Breast epithelium (tissue), 4 donors: Measurements from ENCODE around the gene MTF2. TPM values are rescaled to one million over a fixed set of nuclear protein-coding genes. Genes with fewer than 3 reads are reported as not detected.

Source experiments
- DNase-seq, 2 donors: peaks; one replicate each; pipeline ENCODE4 v3.0.0-alpha.2; 2019; ENCODE audit warnings: low spot score in 2 of 2
- H3K27ac ChIP-seq, 2 donors: fragments of 200-600 bp; sonication (generic) in 1 of 2; one replicate each; pipeline ENCODE4 v1.5.1; 2016 to 2019; ENCODE audit warnings: mild to moderate bottlenecking in 1 of 2
- H3K27me3 ChIP-seq, 2 donors: fragments of 200-600 bp; sonication (generic) in 1 of 2; one replicate each; pipeline versions ENCODE4 v1.5.1 to v1.6.0; 2017 to 2019; ENCODE audit warnings: control low read depth in 1 of 2, mild to moderate bottlenecking in 1 of 2
- H3K36me3 ChIP-seq: fragments of 200-600 bp; one replicate; pipeline ENCODE4 v1.5.1; 2019
- H3K4me1 ChIP-seq, 2 donors: fragments of 200-600 bp; sonication (generic); one replicate each; pipeline ENCODE4 v1.5.1; 2016 to 2019; ENCODE audit warnings: control low read depth in 1 of 2
- H3K4me3 ChIP-seq, 3 donors: fragments of 200-600 bp; sonication (generic); 1 replicate in 2 of 3; 2 replicates in 1 of 3; pipeline ENCODE4 v1.5.1; 2016 to 2019; ENCODE audit warnings: mild to moderate bottlenecking in 3 of 3, moderate library complexity in 2 of 3
- H3K9me3 ChIP-seq, 2 donors: fragments of 200-600 bp; sonication (generic) in 1 of 2; one replicate each; pipeline ENCODE4 v1.5.1; 2016 to 2019; ENCODE audit warnings: control low read depth in 1 of 2
- POLR2A ChIP-seq: fragments of 450-650 bp; IDR thresholded peaks from one replicate; pipeline ENCODE4 v1.6.1; 2016; ENCODE audit warnings: antibody characterized with exemption, mild to moderate bottlenecking, moderate library complexity
- POLR2AphosphoS5 ChIP-seq, 3 donors: sonication (generic); formaldehyde crosslinking; IDR thresholded peaks; one replicate each; pipeline ENCODE4 v1.6.1; 2017; ENCODE audit warnings: antibody characterized with exemption in 3 of 3
- intact Hi-C: fragments of 100-400 bp; cut with DNase I; formaldehyde crosslinking; loops from one replicate; pipeline ENCODE4 v1.15.1; 2023; ENCODE audit warnings: low total_unique reads
- total RNA-seq, 3 donors: library from RNA; depleted of rRNA; stranded (reverse); fragments of >200 nt; gene quantifications; one replicate each; pipeline ENCODE4 v1.1.0, GENCODE V29; 2016
- TF ChIP-seq, protein P1 (sequence below), 3 donors: fragments of 450-650 bp; IDR thresholded peaks; one replicate each; pipeline ENCODE4 v1.5.1; 2016 to 2017; ENCODE audit warnings: antibody characterized with exemption in 3 of 3, mild to moderate bottlenecking in 3 of 3, moderate library complexity in 3 of 3

The MTF2 gene
- total RNA-seq, 3 donors from 2014 or later, result 11.0 to 37.9 (median 32.1) TPM

DNA sequence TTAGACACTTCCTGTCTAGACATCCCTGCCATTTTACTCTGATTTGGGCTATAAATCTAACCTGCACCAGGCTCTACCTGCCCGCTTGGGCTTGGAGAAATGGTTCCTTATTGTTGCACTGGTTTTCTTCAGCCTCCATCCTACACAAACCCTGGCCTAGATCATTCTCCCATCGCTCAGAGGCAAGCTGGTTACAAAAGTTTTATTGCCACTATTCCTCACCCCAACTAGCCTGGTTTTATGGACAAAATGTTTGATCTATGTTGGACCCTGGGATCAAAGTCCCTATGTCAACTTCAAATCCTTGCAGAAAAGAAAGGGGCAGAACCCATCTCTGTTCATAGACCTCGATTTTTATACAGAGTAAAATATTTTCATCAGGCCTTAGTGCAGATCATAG lies 31.5 kb upstream of the MTF2 start:
- Histone ChIP-seq H3K27ac (no peak overlapping the region), H3K9me3 (no peaks in the 10 kb centered on the region), H3K4me3 (no peak overlapping the region), H3K4me1 (no peaks in the 10 kb centered on the region), H3K27me3 (no peaks in the 10 kb centered on the region), H3K36me3 (no peaks in the 10 kb centered on the region)
- DNase-seq, result no peak
- TF ChIP-seq POLR2A (no peak), POLR2AphosphoS5 (IDR thresholded peaks at IDR 0.05) (no peak)
- TF ChIP-seq, protein P1, sequence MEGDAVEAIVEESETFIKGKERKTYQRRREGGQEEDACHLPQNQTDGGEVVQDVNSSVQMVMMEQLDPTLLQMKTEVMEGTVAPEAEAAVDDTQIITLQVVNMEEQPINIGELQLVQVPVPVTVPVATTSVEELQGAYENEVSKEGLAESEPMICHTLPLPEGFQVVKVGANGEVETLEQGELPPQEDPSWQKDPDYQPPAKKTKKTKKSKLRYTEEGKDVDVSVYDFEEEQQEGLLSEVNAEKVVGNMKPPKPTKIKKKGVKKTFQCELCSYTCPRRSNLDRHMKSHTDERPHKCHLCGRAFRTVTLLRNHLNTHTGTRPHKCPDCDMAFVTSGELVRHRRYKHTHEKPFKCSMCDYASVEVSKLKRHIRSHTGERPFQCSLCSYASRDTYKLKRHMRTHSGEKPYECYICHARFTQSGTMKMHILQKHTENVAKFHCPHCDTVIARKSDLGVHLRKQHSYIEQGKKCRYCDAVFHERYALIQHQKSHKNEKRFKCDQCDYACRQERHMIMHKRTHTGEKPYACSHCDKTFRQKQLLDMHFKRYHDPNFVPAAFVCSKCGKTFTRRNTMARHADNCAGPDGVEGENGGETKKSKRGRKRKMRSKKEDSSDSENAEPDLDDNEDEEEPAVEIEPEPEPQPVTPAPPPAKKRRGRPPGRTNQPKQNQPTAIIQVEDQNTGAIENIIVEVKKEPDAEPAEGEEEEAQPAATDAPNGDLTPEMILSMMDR (IDR thresholded peaks at IDR 0.05), result no peak
- intact Hi-C loops, result no loop called here

DNA sequence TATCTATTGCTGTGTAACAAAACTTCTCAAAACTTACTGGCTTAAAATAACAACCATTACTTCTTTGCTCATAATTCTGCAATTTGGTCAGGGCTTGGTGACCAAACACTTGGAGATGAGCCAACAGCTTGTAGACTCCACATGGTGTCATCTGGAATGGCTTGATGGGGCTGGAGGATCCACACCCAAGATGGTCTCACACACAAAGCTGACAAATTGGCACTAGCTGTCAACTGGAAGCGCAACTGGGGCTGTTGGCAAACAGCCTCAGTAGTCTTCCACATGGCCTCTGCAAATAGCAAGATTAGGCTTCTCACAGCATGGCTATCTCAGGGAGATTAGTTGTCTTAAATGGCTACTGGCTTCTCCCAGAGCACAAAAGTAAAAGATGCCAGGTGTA lies 27.1 kb upstream of the MTF2 start:
- Histone ChIP-seq H3K9me3 (no peaks in the 10 kb centered on the region), H3K4me3 (no peak overlapping the region), H3K4me1 (no peaks in the 10 kb centered on the region), H3K27ac (no peak overlapping the region), H3K36me3 (no peaks in the 10 kb centered on the region), H3K27me3 (no peaks in the 10 kb centered on the region)
- no peak for DNase-seq
- intact Hi-C loops, result no loop called here
- TF ChIP-seq, protein P1 (IDR thresholded peaks at IDR 0.05), result no peak
- TF ChIP-seq POLR2AphosphoS5 (IDR thresholded peaks at IDR 0.05) (no peak), POLR2A (no peak)

DNA sequence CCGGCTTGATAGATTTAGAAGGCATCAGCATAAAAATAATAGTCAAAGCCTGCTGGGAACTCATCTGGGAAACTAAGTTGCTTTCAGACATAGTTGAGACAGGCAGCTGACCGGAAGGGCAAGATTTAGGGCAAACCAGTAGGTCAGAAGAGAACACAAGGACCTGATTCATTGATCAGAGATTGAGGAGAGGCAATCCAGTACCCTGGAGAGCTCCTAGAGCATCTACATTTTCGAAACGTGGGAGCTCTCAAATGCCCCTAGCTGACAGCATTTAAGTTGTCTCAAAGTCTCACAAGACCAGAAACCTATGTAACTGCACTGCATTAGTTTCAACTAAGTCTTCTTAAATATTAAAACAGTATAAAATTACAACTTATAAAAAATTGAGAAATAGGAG lies 22.9 kb upstream of the MTF2 start:
- intact Hi-C loops, result no loop called here
- H3K36me3 ChIP-seq, result no peaks in the 10 kb centered on the region
- no peak for DNase-seq

DNA sequence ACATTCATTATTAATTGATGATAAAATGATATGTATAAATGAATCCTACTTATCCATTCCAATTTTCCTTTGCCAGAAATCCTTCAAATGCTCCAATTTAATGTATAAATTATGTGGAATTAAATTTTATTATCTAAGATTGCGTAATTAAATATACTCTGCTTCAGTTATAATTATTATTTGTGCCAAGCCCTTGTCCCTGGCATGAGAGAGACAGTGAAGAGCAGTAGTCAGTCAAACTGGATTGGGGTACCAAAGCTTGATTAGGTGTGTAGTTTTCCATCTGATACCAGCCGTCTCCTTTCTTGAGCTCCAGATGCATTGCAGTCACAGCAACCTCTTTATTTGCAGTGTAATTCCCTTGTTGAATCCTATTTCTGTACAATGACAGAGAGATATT lies 22.4 kb upstream of the MTF2 start:
- Histone ChIP-seq H3K27ac (no peak overlapping the region), H3K9me3 (no peaks in the 10 kb centered on the region), H3K36me3 (no peaks in the 10 kb centered on the region), H3K27me3 (no peaks in the 10 kb centered on the region), H3K4me3 (no peak overlapping the region), H3K4me1 (no peaks in the 10 kb centered on the region)
- no peak for DNase-seq
- TF ChIP-seq, protein P1 (IDR thresholded peaks at IDR 0.05), result no peak
- TF ChIP-seq POLR2AphosphoS5 (IDR thresholded peaks at IDR 0.05) (no peak), POLR2A (no peak)
- intact Hi-C loops, result no loop called here

More for the DNA sequence above, 22.9 kb upstream of the MTF2 start:
- Histone ChIP-seq H3K4me3 (no peak overlapping the region), H3K4me1 (no peaks in the 10 kb centered on the region), H3K27ac (no peak overlapping the region), H3K9me3 (no peaks in the 10 kb centered on the region), H3K27me3 (no peaks in the 10 kb centered on the region)
- TF ChIP-seq, protein P1 (IDR thresholded peaks at IDR 0.05), result no peak
- TF ChIP-seq POLR2AphosphoS5 (IDR thresholded peaks at IDR 0.05) (no peak), POLR2A (no peak)

DNA sequence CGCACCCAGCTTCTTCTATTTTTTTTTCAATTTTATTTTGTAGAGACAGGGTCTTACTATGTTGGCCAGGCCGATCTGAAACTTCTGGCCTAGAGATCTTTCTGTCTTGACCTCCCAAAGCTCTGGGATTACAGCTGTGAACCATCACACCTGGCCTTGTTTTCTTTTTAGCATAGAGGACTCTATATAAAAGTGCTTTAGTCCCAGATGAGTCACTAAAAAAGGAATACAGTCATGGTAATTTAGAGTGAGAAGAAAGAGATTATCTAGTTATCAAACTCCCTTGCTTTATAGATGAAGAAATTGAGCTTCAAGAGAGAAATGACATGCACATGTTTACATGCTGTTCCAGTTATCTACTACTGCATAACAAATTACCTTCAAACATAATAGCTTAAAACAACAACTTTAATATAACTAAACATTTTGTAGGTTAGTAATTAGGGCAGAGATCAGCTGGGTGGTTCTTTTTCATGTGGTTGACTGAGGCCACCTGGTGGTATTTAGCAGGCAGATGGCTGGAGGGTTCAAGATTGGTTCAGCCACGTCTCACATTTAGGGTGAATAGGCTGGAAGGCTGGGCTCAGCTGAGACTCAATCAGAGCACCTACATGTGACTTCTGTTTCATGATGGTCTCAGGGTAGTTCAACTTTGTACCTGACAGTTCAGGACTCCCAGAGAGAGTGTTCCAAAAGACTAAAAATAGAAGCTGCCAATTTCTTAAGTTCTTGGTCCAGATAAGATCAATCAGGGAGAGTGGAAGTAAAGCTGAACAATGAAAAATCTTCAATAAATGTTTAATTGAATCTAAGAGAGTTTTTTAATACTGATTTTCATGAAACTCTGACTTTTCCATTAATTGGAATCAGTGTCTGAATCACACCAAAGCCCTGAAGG lies 16.9 kb upstream of the MTF2 start:
- H3K36me3 ChIP-seq, result no peaks in the 10 kb centered on the region
- no peaks in the 10 kb centered on the region for H3K4me1 ChIP-seq
- DNase-seq, result no peak
- no peak overlapping the region for H3K27ac ChIP-seq
- H3K9me3 ChIP-seq, result no peaks in the 10 kb centered on the region
- TF ChIP-seq POLR2AphosphoS5 (IDR thresholded peaks at IDR 0.05) (no peak), POLR2A (no peak)
- TF ChIP-seq, protein P1 (IDR thresholded peaks at IDR 0.05), result no peak
- intact Hi-C loops, result no loop called here
- no peaks in the 10 kb centered on the region for H3K27me3 ChIP-seq
- no peak overlapping the region for H3K4me3 ChIP-seq
